CD4-positive, CD25-positive, alpha-beta regulatory T cell (primary cell): ENCODE measurements around the gene ZHX3. TPM values are rescaled to one million over a fixed set of nuclear protein-coding genes. Genes with fewer than 3 reads are reported as not detected.

Experiments
- ATAC-seq, 2 donors: fragments of 150-1000 bp; cut with Tn5 transposase; one replicate each; pipeline ENCODE4 v1.10.0; 2021; ENCODE audit warnings: low read depth in 2 of 2, moderate number of reproducible peaks in 2 of 2, moderate library complexity in 1 of 2
- DNase-seq, 3 donors: peaks; one replicate each; pipeline versions ENCODE4 v3.0.0 to v3.0.0-alpha.2; 2012 to 2022; ENCODE audit warnings: mixed read lengths in 1 of 3
- H3K27ac ChIP-seq: one replicate; pipeline ENCODE4 v1.7.0; 2013; ENCODE audit warnings: mild to moderate bottlenecking, low read length; ENCODE audit not compliant: insufficient read depth, poor library complexity, severe bottlenecking
- H3K27me3 ChIP-seq: one replicate; pipeline ENCODE4 v1.7.0; 2013; ENCODE audit warnings: low read length; ENCODE audit not compliant: control insufficient read depth, insufficient read depth
- H3K36me3 ChIP-seq: one replicate; pipeline ENCODE4 v1.7.0; 2013; ENCODE audit warnings: mild to moderate bottlenecking, low read length, moderate library complexity; ENCODE audit not compliant: control insufficient read depth, insufficient read depth
- H3K4me1 ChIP-seq: 2 replicates; pipeline ENCODE4 v1.7.0; 2013; ENCODE audit warnings: mild to moderate bottlenecking, low read length; ENCODE audit not compliant: insufficient read depth, control insufficient read depth, poor library complexity, severe bottlenecking
- H3K4me3 ChIP-seq: one replicate; pipeline ENCODE4 v1.7.0; 2013; ENCODE audit warnings: low read depth, mild to moderate bottlenecking, low read length, moderate library complexity
- H3K9me3 ChIP-seq, 2 experiments: 1 replicate in 1 of 2; 2 replicates in 1 of 2; pipeline ENCODE4 v1.7.0; 2013; ENCODE audit warnings: low read length in 2 of 2, mild to moderate bottlenecking in 1 of 2, moderate library complexity in 1 of 2; ENCODE audit not compliant: control insufficient read depth in 2 of 2
- H3K27ac Mint-ChIP-seq, 3 donors: one replicate each; pipeline ENCODE4 v1.8.0; 2020 to 2022; ENCODE audit warnings: mild to moderate bottlenecking in 3 of 3, mixed read lengths in 3 of 3, moderate library complexity in 2 of 3
- H3K27me3 Mint-ChIP-seq: one replicate; pipeline ENCODE4 v1.8.0; 2022; ENCODE audit warnings: mild to moderate bottlenecking, mixed read lengths
- H3K36me3 Mint-ChIP-seq: one replicate; pipeline ENCODE4 v1.8.0; 2020; ENCODE audit warnings: mixed read lengths
- H3K4me1 Mint-ChIP-seq, 4 donors: one replicate each; pipeline ENCODE4 v1.8.0; 2020 to 2022; ENCODE audit warnings: mixed read lengths in 4 of 4, mild to moderate bottlenecking in 1 of 4
- H3K4me3 Mint-ChIP-seq, 4 donors: one replicate each; pipeline ENCODE4 v1.8.0; 2020 to 2022; ENCODE audit warnings: mild to moderate bottlenecking in 4 of 4, mixed read lengths in 4 of 4, moderate library complexity in 3 of 4
- H3K9me3 Mint-ChIP-seq, 7 donors: one replicate each; pipeline ENCODE4 v1.8.0; 2020 to 2022; ENCODE audit warnings: mixed read lengths in 7 of 7, mild to moderate bottlenecking in 3 of 7, moderate library complexity in 2 of 7
- polyA plus RNA-seq, 4 donors: library from polyadenylated mRNA; unstranded; fragments of 300-500 nt; fragmentation: Illumina TruSeq; gene quantifications; one replicate each; pipeline ENCODE4 v1.2.3, GENCODE V29; 2021
- total RNA-seq: library from RNA; stranded (reverse); gene quantifications from one replicate; pipeline ENCODE4 v1.2.3, GENCODE V29; 2022

The ZHX3 gene
- total and polyA plus RNA-seq, 5 donors from 2014 or later: 0.42 to 8.8 (median 2.9) TPM

DNA sequence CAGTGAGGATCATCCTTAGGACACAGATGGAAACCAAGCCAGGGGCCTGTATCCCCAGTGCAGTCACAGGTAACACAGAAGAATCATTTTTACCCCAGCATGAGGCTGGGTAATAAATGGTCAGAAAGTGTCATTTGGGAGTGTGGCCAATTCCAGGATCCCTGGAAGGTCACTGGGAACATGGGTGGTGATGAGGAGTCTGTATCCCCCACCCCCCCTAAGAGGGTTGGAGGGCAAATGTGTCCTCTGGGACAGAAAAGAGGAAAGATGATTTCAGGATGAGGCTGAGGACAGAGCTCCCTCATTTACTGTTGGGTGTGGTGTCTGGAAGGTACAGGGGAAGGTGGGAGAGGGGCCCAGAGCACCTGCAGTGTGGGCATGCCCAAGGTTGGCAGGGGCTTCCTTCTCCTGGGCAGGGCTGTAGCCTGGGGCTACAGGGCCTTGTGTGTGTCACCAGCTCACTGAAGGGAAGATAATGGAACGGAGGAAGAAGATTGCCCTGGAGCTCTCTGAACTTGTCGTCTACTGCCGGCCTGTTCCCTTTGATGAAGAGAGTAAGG is 145.7 kb downstream of the ZHX3 start:
- Mint-ChIP-seq H3K9me3 (no peaks in the 10 kb centered on the region), H3K36me3 (peaks cover 49% of the 10 kb centered on the region), H3K27ac (peak overlapping the region in 2 of 3 donors; percentile 74 to 91), H3K4me3 (no peak overlapping the region), H3K4me1 (peaks cover 0 to 26% (median 19%) of the 10 kb centered on the region in 4 donors), H3K27me3 (no peaks in the 10 kb centered on the region)
- Histone ChIP-seq H3K4me3 (no peak overlapping the region), H3K9me3 (no peaks in the 10 kb centered on the region), H3K36me3 (peaks cover 98% of the 10 kb centered on the region), H3K27ac (no peak overlapping the region), H3K27me3 (no peaks in the 10 kb centered on the region), H3K4me1 (no peaks in the 10 kb centered on the region)
- DNase-seq (no peak), ATAC-seq (no peak)

DNA sequence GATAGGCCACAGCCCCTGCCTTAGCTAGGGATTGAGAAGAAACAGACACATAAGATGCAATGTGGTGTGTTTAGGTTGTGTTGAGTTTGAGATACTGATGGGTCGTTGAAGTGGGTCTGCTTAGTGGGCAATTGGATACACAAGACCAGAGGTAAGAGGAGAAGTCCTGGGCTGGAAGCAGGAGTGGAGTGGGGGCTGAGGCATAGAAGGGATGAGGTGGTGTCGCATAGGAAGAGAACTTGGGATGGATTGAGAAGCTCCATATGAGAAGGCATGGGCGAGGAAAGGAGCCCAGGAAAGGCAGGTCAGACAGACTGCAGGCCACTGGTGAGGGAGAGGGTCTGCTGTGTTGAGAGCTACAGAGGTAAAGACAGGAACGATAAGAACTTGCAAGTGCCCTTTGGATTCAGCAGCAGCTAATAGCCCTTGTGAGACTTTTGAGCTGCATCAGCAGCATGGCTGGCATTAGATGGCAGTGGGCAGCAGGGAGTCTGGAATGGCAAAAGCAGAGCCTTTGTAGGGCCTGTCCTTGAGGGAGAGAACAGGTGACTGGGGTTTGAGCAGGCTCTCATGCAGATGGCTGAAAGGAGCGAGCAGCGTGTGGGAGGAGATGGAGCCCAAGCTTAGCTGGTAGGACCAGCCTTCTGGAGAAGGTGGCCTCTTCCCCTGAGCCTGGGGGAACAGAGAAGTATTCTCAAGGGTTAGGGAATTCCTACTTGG is 147.0 kb downstream of the ZHX3 start:
- ATAC-seq (no peak), DNase-seq (peak in 1 of 3 donors; percentile 0)
- Histone ChIP-seq H3K4me3 (no peak overlapping the region), H3K9me3 (no peaks in the 10 kb centered on the region), H3K27me3 (no peaks in the 10 kb centered on the region), H3K36me3 (peaks cover 98% of the 10 kb centered on the region), H3K4me1 (no peaks in the 10 kb centered on the region), H3K27ac (no peak overlapping the region)
- Mint-ChIP-seq H3K4me1 (peaks cover 0 to 32% (median 13%) of the 10 kb centered on the region in 4 donors), H3K27ac (peak overlapping the region; percentile 11 to 90 (median 59)), H3K27me3 (no peaks in the 10 kb centered on the region), H3K9me3 (no peaks in the 10 kb centered on the region), H3K36me3 (peaks cover 56% of the 10 kb centered on the region), H3K4me3 (no peak overlapping the region)

DNA sequence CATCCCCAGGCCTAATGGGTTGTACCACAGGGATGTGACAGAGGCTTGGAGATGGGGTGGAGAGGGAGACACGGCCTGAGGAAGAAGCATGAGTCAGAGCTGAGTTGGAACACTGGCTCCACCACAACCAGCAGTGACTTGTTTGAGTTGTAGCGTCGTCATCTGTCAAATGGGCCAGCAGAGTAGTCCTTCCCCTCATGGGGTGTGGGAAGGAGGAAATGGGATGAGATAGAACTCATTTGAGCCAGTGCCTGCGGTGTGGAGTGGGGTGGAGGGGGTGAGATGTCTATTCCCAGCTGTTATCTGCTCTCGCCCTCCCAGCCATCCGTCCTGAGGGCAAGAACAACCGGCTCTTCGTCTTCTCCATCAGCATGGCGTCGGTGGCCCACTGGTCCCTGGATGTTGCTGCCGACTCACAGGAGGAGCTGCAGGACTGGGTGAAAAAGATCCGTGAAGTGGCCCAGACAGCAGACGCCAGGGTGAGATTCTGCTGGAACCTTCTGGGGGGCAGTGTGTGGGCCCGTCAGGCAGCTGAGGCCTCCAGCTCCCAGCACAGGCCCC is 147.7 kb downstream of the ZHX3 start:
- Mint-ChIP-seq H3K4me1 (peaks cover 0 to 33% (median 13%) of the 10 kb centered on the region in 4 donors), H3K27ac (peak overlapping the region in 1 of 3 donors; percentile 90), H3K4me3 (no peak overlapping the region), H3K9me3 (no peaks in the 10 kb centered on the region), H3K36me3 (peaks cover 59% of the 10 kb centered on the region), H3K27me3 (no peaks in the 10 kb centered on the region)
- no peak for ATAC-seq
- H3K27ac ChIP-seq: no peak overlapping the region
- peaks cover 99% of the 10 kb centered on the region for H3K36me3 ChIP-seq
- peak in 1 of 3 donors; percentile 1 for DNase-seq
- H3K4me1 ChIP-seq: no peaks in the 10 kb centered on the region
- H3K27me3 ChIP-seq: no peaks in the 10 kb centered on the region
- H3K4me3 ChIP-seq: no peak overlapping the region
- H3K9me3 ChIP-seq: no peaks in the 10 kb centered on the region

DNA sequence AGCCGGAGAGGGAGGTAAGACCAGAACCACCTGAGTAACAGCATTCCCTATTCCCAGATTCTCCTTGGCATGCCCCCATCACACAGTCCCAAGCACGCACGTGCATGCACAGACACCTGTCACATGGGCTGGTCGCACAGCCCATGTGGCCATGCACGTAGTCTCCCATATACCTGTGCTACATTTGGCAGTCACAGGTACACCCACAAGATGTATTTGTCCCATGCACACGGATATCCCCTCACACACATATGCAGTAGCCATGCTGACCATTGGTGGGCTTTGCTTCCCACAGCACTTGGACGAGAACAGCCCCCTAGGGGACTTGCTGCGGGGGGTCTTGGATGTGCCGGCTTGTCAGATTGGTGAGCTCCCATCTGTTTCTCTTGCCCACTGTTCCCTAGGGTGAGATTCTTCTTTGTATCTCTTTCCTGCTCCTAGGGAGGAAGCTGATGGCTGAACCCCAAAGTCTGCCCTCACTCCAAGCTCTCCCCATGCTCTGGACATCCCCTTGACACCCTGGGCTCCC is 148.3 kb downstream of the ZHX3 start:
- no peak overlapping the region for H3K4me3 Mint-ChIP-seq
- H3K4me3 ChIP-seq: no peak overlapping the region
- H3K4me1 ChIP-seq: no peaks in the 10 kb centered on the region
- peak overlapping the region; percentile 56 to 73 (median 65) for H3K27ac Mint-ChIP-seq
- ATAC-seq: no peak
- H3K9me3 Mint-ChIP-seq: no peaks in the 10 kb centered on the region
- no peaks in the 10 kb centered on the region for H3K9me3 ChIP-seq
- H3K27ac ChIP-seq: no peak overlapping the region
- no peak for DNase-seq
- H3K36me3 Mint-ChIP-seq: peaks cover 57% of the 10 kb centered on the region
- H3K4me1 Mint-ChIP-seq: peaks cover 0 to 34% (median 15%) of the 10 kb centered on the region in 4 donors
- H3K27me3 ChIP-seq: no peaks in the 10 kb centered on the region
- H3K36me3 ChIP-seq: peaks cover 99% of the 10 kb centered on the region
- no peaks in the 10 kb centered on the region for H3K27me3 Mint-ChIP-seq

DNA sequence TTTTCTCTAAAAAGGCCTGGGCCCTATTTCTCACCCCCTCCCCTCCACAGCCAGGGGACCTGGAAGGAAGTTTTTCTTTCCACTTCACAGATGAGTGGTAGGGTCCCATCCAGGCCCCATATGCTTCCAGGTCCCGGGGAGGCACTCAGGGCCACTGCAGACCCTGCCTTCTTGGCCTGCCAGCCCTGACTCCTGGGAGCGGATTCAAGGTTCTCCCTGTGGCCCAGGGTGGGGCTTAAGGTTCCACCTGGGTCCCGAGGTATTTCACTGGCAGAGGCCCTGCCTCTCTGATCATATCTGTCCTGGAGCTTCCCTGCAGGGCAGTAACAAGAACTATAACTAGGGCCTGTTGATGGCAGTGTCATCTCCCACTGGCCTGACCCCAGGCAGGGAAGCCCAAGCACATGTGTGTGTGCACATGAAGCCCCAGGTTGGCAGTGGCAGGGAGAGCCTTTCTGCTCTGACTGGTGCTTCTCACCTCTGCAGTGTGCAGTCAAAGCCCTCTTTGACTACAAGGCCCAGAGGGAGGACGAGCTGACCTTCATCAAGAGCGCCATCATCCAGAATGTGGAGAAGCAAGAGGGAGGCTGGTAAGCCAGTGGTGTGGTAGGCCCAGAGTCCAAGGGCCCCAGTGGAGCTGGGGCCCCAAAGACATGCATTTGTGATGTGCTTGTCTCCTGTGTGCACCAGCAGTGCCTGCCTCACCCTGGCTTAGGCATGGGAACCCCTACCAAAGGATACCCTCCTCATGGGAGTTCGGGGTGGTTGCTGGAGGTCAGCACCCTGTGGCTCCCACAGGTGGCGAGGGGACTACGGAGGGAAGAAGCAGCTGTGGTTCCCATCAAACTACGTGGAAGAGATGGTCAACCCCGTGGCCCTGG is 149.0 kb downstream of the ZHX3 start:
- Histone ChIP-seq H3K9me3 (no peaks in the 10 kb centered on the region), H3K4me1 (no peaks in the 10 kb centered on the region), H3K36me3 (peaks cover 99% of the 10 kb centered on the region), H3K4me3 (no peak overlapping the region), H3K27ac (peak overlapping the region; percentile 17), H3K27me3 (no peaks in the 10 kb centered on the region)
- no peak for DNase-seq
- H3K4me1 Mint-ChIP-seq: peaks cover 0 to 40% (median 15%) of the 10 kb centered on the region in 4 donors
- no peaks in the 10 kb centered on the region for H3K27me3 Mint-ChIP-seq
- ATAC-seq: no peak
- no peaks in the 10 kb centered on the region for H3K9me3 Mint-ChIP-seq
- no peak overlapping the region for H3K4me3 Mint-ChIP-seq
- H3K36me3 Mint-ChIP-seq: peaks cover 60% of the 10 kb centered on the region
- peak overlapping the region in 2 of 3 donors; percentile 65 to 79 for H3K27ac Mint-ChIP-seq

DNA sequence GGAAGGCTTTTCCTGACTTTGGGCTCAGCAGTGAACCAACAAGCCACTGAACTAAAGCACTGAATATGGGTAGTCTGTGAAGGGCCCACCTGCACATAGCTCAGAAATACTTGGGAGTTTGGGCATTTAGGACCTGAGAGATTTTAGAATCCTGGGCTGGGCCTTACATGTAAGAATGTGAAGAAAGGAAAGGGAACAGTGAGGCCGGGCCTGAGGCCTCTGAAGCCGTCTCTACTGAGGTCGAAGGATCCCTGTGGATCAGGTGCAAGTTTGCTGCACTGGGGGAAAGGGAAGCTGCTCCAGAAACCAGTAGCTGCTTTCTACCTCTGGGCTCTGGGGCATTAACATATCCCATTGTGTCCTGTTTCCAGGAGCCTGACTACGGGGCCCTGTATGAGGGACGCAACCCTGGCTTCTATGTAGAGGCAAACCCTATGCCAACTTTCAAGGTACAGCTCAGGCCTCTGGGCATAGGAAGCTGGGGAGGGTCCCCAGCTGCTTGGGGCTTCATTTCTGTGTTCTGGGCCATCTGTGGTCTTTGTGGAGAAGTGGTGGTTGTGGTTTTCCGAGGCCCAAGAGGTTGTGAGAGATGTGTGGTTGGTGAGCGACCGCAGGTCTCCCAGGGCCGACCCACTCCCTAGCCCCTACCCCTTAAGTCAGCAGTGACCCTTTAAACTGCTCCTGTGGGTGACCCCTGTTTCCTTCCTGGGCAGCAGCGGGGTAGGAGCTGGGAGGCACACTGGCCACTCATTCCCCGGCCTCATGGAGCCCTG is 149.9 kb downstream of the ZHX3 start:
- Mint-ChIP-seq H3K4me3 (no peak overlapping the region), H3K27me3 (no peaks in the 10 kb centered on the region), H3K27ac (peak overlapping the region; percentile 69 to 87 (median 74)), H3K36me3 (peaks cover 53% of the 10 kb centered on the region), H3K4me1 (peaks cover 0 to 45% (median 13%) of the 10 kb centered on the region in 4 donors), H3K9me3 (no peaks in the 10 kb centered on the region)
- H3K27ac ChIP-seq: peak overlapping the region; percentile 17
- peaks cover 99% of the 10 kb centered on the region for H3K36me3 ChIP-seq
- DNase-seq: no peak
- no peaks in the 10 kb centered on the region for H3K9me3 ChIP-seq
- no peaks in the 10 kb centered on the region for H3K27me3 ChIP-seq
- ATAC-seq: no peak
- no peak overlapping the region for H3K4me3 ChIP-seq
- peaks cover 3% of the 10 kb centered on the region for H3K4me1 ChIP-seq

DNA sequence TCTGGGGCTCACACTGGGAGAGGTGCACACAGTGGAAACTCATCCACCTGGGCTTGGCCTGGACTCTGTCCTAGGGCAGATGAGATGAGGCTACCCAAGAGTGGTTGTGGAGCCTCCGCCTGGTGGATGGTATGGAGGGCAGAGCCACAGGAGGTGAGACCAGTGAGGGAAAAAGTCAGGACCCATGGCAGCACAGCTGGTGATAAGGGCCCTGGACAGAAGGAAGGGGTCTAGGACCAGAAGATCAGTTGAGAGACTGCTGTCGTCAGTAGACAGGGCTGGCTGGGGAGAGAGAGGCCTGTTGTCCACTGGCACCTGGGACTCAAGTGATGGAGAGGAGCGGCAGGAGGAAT is 150.4 kb downstream of the ZHX3 start:
- Mint-ChIP-seq H3K9me3 (no peaks in the 10 kb centered on the region), H3K4me1 (peaks cover 0 to 51% (median 13%) of the 10 kb centered on the region in 4 donors), H3K4me3 (no peak overlapping the region), H3K27ac (peak overlapping the region in 2 of 3 donors; percentile 74 to 87), H3K27me3 (no peaks in the 10 kb centered on the region), H3K36me3 (peaks cover 53% of the 10 kb centered on the region)
- ATAC-seq (no peak), DNase-seq (no peak)
- H3K27ac ChIP-seq: no peak overlapping the region
- H3K9me3 ChIP-seq: no peaks in the 10 kb centered on the region
- peaks cover 8% of the 10 kb centered on the region for H3K4me1 ChIP-seq
- no peaks in the 10 kb centered on the region for H3K27me3 ChIP-seq
- no peak overlapping the region for H3K4me3 ChIP-seq
- peaks cover 99% of the 10 kb centered on the region for H3K36me3 ChIP-seq
